ENCODE measurements around the gene KRTAP6-2.

Gene KRTAP6-2

DNA sequence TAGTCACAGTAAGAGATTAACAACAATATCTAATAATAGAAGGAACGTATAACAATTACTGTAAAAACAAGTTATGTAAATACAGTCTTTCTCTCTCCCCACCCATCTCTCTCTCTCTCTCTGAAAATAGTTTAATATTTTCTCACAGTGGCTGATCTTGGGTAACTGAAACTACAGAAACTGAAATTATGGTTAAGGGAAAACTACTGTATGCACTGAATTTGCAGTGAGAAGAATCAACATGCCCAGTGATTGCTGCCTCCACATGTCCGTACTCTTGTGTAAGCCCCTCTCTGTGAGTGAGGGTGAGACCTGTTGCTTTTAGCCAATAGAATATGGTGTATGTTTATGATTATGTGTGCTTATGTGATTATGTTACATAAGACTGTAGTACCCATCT is 13.4 kb upstream of the KRTAP6-2 start:
- no peak for DNase-seq (ENCODE audit: extremely low read depth, low read depth)
- TF ChIP-seq CTCF (IDR thresholded peaks at IDR 0.05; ENCODE audit: low read depth, low read length), result no peak

- TF ChIP-seq CTCF (IDR thresholded peaks at IDR 0.05; ENCODE audit: low read depth, low read length), result no peak
- DNase-seq (ENCODE audit: extremely low read depth, low read depth), result no peak
These were observed 7.3 kb upstream of the KRTAP6-2 start for GRCh38 chr21:30605968-30606367.

- DNase-seq (ENCODE audit: extremely low read depth, low read depth), result no peak
- TF ChIP-seq CTCF (IDR thresholded peaks at IDR 0.05; ENCODE audit: low read depth, low read length), result no peak
These were observed 2.1 kb upstream of the KRTAP6-2 start, which contains the start of gene KRTAP22-1 for GRCh38 chr21:30600787-30601186. KRTAP22-1 (plus strand) TSS chr21:30601087.

GRCh38 chr21:30592140-30592539 is 6.6 kb downstream of the KRTAP6-2 start, which contains the start of gene KRTAP6-3:
KRTAP6-3 (plus strand) TSS chr21:30592440; CDS start chr21:30592446, 6 bp downstream.
- no peak for TF ChIP-seq CTCF (IDR thresholded peaks at IDR 0.05; ENCODE audit: low read depth, low read length)
- no peak for DNase-seq (ENCODE audit: extremely low read depth, low read depth)

- TF ChIP-seq CTCF (IDR thresholded peaks at IDR 0.05; ENCODE audit: low read depth, low read length), result no peak
- DNase-seq (ENCODE audit: extremely low read depth, low read depth), result no peak
These were observed 8.4 kb downstream of the KRTAP6-2 start, which contains the start of gene KRTAP22-2 for GRCh38 chr21:30590297-30590696. KRTAP22-2 (minus strand) TSS chr21:30590397.

DNA sequence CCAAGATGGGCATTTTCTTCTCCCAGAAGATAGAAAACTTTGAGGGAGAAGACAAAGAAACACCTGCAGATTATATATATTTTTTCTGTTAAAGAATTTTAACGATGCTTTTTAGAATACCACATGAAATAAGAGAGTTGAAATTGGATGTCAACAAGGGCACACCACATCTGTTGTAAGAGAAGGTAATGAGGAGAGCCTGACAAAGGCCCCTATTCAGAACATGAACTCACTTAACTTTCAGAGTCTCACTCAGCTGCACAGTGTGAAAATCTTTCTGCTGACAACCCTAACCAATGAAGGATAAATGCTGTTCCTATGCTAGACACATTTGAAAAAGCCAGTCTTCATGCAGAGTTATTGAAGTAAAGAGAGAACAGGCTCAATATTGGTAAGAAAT is 15.8 kb downstream of the KRTAP6-2 start:
- no peak for DNase-seq (ENCODE audit: extremely low read depth, low read depth)
- TF ChIP-seq CTCF (IDR thresholded peaks at IDR 0.05; ENCODE audit: low read depth, low read length), result no peak

DNA sequence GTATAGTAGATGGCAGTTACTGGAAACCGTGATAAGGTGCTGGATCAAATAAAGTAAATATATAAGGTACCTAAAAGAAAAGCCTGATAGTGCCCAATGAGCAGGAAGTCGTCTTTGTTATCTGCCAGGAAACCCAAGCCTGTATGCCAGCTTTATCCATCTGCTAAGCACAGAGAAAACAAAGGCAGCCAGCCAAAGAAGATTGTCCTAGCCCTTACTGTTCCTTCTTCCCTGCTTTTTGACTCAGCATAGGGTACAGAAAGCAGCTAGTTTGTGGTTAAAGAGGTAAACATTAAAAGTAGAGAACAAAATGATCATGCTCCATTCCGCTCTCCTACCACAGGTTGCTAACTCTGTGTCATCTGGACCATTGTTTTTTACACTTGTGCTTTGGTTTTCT is 18.6 kb downstream of the KRTAP6-2 start:
- no peak for TF ChIP-seq CTCF (IDR thresholded peaks at IDR 0.05; ENCODE audit: low read depth, low read length)

More for the DNA sequence above, 18.6 kb downstream of the KRTAP6-2 start:
- DNase-seq (ENCODE audit: extremely low read depth, low read depth), result no peak
